ENCODE measurements around the gene TNRC6C. TPM values are rescaled to one million over a fixed set of nuclear protein-coding genes. Genes with fewer than 3 reads are reported as not detected.
A peak's percentile ranks its signal among the peaks of the same experiment; 100 is the strongest.

Gene TNRC6C
- total and polyA plus RNA-seq, 2 of the 13 experiments (the other 11 are each of a cell fraction or from before 2014, with no cell fraction given), result 0.66 to 4.9 TPM

- TF ChIP-seq BCLAF1 (IDR thresholded peaks at IDR 0.05) (no peak), PAF1 (CRISPR knock-in tag; IDR thresholded peaks at IDR 0.05) (no peak), SNAI1 (CRISPR knock-in tag; IDR thresholded peaks at IDR 0.05; ENCODE audit: borderline replicate concordance) (peak; percentile 95; the same call in 1 of the 2 replicates), ZNF235 (CRISPR knock-in tag; IDR thresholded peaks at IDR 0.05; ENCODE audit: borderline replicate concordance) (peak; percentile 95), ZNF136 (CRISPR knock-in tag; IDR thresholded peaks at IDR 0.05; ENCODE audit: low read depth) (0 out of 2 replicates have a peak, but pooled peaks have one; percentile 65), TFAP4 (IDR thresholded peaks at IDR 0.05; ENCODE audit: borderline replicate concordance, low read depth) (peak; percentile 76; the same call in 1 of the 2 replicates), ZNF772 (CRISPR knock-in tag; IDR thresholded peaks at IDR 0.05) (peak; percentile 93), ZBTB43 (CRISPR knock-in tag; conservative IDR thresholded peaks at IDR 0.05) (0 out of 2 replicates have a peak, but pooled peaks have one; percentile 70), DRAP1 (CRISPR knock-in tag; IDR thresholded peaks at IDR 0.05) (peak; percentile 54; the same call in 1 of the 2 replicates), ZFP62 (CRISPR knock-in tag; IDR thresholded peaks at IDR 0.05) (no peak), PPARG (CRISPR knock-in tag; conservative IDR thresholded peaks at IDR 0.05) (peak; percentile 81; the same call in 1 of the 2 replicates), ZNF747 (CRISPR knock-in tag; IDR thresholded peaks at IDR 0.05; ENCODE audit: borderline replicate concordance) (peak; percentile 69; the same call in 1 of the 2 replicates), ZNF367 (CRISPR knock-in tag; IDR thresholded peaks at IDR 0.05; ENCODE audit: borderline replicate concordance) (0 out of 2 replicates have a peak, but pooled peaks have one; percentile 58), RORA (CRISPR knock-in tag; IDR thresholded peaks at IDR 0.05) (no peak), HCFC1 (IDR thresholded peaks at IDR 0.05; ENCODE audit: low read depth, low read length) (no peak), ZBTB34 (CRISPR knock-in tag; IDR thresholded peaks at IDR 0.05) (0 out of 2 replicates have a peak, but pooled peaks have one; percentile 47), ZNF850 (CRISPR knock-in tag; conservative IDR thresholded peaks at IDR 0.05) (0 out of 2 replicates have a peak, but pooled peaks have one; percentile 38), HDAC6 (IDR thresholded peaks at IDR 0.05; ENCODE audit: low read depth, low read length) (no peak), CERS6 (CRISPR knock-in tag; IDR thresholded peaks at IDR 0.05) (peak; percentile 51; the same call in 1 of the 2 replicates), ZMYM2 (CRISPR knock-in tag; IDR thresholded peaks at IDR 0.05) (0 out of 2 replicates have a peak, but pooled peaks have one; percentile 7)
Measured at GRCh38 chr17:78144736-78145641, 186.5 kb downstream of the TNRC6C start (continued).
